T-helper 22 cell (primary cell): ENCODE measurements around the gene E2F7.

Source experiments
- DNase-seq: peaks from one replicate; pipeline ENCODE4 v3.0.0-alpha.2; 2020; ENCODE audit warnings: low read depth

The E2F7 gene

DNA sequence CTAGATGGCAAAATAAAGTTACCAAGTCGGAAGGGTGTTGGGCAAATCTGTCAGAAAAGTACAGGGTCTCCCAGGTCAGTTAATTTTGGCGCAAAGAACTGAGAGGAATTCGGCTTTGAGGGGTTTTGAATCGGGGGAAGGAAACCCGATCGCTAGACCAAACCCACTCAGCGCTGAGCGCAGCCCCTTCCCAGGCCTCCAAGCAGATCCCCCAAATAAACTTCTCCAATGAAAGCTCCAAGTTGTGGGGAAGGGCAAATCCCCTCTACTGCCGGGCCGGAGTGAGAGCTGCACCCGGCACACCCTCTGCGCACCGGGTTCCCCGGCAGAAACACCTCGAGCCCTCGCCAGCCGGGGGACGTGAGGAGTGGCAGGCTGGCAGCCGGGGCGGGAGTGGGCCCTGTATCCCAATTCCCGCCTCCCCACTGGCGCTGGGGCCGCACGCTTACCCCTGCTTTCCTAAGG is 441 bp downstream of the E2F7 start:
- no peak for DNase-seq

DNA sequence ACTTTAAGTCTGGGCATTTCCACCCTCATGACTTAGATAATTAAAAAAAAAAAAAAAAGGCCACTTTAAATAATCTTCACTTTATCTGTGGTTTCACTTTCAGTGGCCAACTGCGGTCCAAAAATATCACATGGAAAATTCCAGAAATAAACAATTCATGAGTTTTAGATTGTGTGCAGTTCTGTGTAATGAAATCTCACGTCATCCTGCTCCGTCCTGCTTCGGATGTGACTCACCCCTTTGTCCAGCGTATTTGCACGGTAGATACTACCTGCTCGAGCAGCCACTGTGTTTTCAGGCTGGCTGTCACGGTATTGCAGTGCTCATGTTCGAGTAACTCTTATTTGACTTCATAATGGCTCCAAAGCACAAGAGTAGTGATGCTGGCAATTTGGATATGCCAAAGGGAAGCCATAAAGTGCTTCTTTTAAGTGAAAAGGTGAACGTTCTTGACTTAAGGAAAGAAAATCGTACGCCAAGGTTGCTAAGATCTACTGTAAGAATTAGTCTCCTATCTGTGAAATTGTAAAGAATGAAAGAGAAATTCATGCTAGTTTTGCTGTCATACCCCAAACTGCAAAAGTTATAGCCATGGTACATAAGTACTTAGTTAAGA is 2.4 kb downstream of the E2F7 start:
- DNase-seq: no peak

DNA sequence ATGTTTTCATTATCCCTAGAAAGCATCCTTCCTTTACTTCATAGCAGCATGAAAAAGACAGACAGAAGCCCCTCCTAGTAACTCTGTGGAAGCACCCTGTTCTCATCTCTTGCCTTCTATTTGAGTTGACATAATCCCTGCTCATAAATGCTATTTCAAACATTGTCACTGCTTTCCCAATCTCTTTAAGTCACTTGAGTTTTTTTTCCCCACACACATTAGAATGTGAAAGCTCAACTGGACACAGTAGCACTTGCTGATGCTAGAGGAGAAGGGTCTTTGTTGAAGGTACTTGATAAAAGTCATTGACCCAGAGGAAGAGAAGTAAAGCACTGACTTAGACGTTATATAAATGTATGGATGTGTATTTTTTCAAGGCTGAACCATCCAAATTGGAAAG is 3.0 kb downstream of the E2F7 start:
- no peak for DNase-seq

DNA sequence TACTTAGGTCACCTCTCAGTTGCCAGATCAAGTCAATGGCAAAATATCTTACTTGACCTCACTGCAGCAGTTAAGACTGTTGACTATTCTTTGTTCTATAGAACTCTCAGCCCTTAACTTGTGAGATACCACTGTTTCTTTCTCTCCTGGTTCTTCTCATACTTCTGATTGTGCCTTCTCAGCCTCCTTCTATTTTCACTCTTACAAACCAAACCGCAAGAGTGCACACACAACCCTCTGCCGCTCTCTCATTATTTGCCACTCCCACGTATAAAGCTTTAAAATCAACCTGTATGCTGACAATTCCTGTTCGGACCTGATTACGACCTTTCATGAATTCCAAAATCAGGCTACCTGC is 4.5 kb downstream of the E2F7 start:
- DNase-seq: no peak

DNA sequence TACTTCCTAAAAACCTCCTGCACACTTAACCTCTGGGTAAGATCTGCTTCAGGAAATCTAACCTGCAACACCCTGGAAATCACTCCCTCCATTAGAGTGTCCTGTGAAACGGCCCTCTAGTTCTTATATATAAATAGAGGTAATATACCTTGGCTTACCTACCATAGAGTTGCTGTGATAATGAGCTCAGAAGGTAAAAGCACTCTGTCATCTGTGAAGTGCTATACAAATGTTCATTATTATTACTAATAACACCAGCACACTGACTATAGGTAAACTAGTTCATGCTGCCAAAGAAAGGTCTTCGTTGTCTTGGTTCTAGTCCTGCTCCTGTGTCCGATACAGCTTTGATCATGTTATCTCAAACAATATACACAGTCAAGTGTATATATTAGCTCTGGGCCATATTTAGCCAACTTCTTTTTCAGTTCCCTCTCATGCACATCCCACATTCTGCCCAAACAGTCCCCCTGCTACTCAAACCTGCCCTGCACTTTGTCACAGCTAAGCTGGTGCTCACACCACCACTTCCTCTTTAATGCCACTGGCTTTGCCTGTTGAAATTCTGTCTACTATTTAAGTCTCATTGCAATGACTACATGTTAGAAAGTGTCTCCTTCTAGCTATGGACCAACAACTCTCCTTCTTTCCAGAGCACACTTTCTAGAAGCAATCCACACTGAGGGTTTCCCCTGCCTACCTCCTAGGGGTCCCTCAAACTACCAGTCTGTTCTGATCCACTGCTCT is 5.1 kb downstream of the E2F7 start:
- no peak for DNase-seq

DNA sequence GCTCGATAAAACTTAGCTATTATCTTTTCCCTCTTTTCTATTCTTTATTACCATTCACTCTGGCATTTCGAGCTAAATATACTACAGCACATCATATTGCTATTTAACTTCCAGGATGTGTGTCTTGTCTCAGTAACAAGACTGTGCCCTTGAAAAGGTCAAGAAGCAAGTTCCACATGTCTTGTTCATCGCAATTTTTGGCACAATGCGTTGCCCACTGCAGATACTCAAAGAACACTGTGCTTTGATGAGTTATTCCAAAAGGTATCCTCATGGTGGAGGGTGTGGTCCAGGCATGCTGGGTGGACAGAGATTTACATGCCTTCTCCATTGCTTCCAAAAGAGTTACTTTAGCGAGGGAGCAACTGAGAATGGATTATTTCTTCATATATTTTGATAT is 6.6 kb downstream of the E2F7 start:
- DNase-seq: no peak

DNA sequence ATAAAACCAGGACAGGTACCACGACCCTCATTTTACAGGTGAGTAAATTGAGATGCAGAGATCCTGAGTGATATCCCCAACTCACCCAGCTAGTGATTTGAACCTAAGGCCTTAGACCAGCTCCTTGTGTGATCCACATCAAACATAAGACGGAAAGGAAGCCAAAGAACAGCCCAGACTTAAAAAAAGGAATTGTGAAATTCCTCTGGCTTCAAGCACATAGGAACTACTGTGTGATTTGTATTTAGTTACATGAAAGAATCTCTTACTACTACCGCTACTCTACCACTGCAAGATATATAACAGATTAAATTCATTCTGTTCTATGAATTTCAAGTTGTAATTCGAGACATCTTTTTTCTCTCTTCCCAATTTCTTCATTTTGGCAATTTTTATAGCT is 10.5 kb downstream of the E2F7 start:
- DNase-seq: no peak

DNA sequence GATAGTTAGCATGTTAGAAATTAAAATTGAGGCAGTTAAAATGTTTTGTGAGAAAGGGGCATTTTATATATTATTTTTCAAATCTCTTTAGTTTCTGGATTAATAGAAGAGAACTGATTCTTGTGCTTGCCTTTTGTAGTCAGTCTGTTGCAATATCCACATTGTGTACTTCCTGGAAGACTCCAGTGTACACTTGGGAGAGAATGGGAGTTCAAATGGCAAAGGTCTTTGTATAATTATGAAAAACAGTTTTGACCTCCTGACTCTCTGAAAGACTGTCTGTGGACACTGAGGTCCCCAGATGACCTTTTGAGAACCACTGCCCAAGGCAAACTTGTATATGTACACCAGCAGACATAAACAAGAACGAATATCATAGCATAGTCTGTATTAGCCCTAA is 12.1 kb downstream of the E2F7 start:
- no peak for DNase-seq

DNA sequence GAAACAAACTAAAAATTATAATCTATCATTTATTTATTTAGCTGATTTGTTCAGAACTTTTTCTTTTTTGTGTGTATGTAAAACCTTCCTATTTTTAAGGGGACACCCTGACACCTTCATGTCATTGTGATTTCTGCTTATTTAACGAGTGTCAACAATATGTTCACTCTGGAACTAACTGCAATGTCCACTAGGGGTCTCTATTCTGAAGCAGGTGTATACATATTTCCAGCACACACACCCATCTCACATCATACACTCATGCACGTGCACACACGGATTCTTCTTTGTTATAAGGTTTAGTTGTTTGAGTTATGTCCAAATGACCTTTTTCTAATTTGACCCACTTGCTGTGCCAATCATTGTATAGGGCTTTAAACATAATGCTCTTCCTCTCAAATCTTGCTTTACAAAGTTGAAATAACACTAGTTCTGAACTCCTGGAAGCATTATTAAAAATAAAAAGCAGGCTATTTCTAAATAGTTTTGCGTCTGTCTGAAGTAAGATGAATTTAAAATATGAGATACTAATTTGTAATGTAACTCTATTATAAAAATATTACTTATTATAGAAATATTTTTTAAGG is 15.5 kb downstream of the E2F7 start:
- no peak for DNase-seq

DNA sequence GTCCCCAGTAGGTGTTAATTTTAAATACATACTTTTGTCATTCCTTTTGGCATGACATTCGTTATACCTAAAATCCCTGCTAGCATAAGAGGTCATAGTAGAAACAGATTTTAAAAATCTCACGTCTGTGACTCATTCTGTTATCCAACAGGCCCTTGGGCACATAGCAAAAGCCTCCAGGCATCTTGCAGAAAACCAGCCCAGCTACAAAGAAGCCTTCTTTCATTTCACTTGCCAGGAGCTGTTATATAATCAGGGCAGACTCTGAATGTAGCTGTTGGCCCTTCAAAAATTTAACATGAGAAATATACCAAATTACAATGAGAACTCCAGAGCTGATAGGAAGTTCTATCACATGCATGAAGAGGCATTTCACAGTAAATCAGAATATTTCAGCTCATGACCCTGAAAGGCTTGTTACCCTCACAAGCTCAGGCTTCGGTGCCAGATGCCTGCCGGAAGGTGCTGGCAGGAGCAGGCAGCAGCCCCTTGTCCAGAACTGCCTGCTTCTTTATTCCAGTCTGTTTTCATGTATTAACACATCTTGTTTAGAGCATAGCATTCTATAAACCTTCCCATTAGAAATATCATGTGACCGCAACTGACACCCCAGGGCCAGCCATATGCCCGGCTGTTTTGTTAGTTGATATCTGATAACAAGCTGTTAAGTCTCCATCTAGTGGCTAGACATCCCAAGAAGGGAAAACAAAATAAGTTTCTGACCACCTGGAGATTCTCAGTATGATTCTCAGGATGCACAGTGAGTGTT is 17.8 kb downstream of the E2F7 start:
- no peak for DNase-seq

DNA sequence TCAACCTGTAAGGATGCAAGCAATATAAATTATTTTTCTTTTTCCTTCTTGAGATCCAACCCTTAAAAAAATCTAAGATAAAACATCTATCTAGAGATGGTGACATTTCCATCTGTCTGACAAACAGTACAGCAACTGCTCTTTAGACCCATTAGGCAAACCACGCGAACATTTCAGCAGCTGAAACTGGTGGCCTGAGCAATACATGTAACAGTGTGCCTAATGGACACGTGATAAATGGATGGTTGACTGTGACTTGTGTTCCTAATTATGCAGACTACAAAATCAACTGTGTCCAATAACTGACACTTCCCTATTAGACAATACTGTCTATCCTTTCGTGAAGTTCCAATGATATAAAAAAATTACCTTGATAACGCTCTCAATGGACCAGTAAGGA is 18.9 kb downstream of the E2F7 start:
- no peak for DNase-seq

DNA sequence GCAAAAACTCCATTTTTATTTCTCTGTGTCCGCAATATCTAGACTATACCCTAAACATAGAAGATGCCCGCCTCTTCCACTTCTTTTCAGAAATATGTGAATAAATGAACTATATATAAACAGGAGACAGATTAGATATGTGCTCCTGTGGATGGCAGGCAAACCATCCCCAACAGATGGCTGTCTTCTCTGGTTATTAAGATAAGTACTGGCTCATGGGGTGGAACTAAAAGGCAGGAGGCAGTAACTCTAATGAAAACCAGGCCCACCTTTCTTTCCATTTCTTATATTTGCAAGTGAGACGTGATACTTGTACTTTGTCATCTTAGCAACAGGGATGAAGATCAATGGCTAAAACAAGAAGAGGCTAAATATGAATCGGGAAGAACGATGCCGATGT is 20.2 kb downstream of the E2F7 start:
- no peak for DNase-seq

DNA sequence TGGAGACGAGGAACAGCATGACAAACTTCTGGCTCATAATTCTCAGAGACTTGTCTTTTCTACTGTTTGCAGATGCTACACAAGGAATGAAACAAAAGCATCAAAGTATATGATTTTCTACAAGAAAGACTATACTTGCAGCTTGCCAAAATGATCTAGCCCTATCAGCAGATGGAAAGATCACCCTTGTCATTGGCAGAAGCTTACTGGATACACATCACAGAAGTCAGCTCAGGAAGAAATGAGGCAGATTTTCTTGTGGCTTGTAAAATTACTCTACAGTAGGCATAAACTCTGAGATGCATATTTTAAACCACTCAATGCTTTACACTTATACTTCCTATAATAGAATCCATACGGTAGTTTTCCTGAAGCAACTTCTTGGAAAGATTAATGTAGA is 20.6 kb downstream of the E2F7 start:
- no peak for DNase-seq

DNA sequence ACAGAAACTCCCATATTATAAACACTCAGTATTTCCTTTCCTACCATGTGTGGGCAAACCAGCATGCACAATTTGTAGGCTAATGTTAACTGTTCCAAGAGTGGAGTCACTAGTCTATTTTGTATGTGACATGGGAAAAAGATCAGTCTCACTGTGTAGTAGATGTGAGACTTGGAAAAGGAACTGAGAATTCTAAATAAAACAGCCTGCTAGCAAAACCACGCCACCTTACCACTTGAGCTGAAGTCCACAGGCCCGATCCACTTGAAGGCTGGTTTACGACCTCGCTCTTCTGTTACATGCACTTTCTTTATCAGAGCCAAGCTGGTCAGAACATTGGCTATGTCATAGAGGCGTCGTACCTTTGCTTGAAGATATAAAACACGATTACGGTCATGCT is 22.5 kb downstream of the E2F7 start:
- no peak for DNase-seq

DNA sequence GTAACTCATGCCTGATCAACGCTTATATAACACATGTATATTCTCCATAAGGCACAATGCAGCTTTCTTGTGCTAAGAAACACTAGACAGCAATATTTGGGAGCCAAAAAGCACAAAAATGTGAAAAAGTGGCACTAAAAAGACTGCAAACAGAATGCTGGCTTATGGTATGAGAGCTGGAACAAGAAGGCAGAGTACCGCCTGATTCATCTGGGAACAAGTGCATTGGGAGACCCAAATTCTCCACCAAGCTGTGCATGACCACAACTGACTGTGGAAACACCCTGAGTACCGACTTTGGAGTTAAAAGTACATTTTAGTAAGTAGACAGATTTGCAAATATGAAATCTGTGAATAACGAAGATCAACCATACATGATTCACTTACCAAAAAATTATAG is 25.1 kb downstream of the E2F7 start:
- no peak for DNase-seq

DNA sequence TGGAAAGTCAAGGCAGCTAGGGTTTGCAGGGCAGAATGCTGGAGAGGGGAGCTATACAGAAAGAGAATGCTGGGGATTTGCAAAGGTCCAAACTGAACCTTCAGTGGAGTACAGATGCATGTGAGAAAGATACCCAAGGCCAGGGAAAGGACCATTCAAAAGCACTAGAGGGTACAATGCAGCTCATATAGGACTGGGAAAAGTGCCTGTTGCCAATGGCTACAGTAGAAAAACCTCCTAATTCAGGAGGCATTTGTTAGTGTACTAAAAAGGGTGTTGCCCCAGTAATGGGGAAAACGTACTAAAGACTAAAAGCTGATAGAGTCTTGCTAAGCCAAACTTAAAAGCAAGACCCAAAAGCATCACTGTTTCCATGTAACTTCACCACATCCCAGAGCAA is 30.1 kb downstream of the E2F7 start:
- no peak for DNase-seq

DNA sequence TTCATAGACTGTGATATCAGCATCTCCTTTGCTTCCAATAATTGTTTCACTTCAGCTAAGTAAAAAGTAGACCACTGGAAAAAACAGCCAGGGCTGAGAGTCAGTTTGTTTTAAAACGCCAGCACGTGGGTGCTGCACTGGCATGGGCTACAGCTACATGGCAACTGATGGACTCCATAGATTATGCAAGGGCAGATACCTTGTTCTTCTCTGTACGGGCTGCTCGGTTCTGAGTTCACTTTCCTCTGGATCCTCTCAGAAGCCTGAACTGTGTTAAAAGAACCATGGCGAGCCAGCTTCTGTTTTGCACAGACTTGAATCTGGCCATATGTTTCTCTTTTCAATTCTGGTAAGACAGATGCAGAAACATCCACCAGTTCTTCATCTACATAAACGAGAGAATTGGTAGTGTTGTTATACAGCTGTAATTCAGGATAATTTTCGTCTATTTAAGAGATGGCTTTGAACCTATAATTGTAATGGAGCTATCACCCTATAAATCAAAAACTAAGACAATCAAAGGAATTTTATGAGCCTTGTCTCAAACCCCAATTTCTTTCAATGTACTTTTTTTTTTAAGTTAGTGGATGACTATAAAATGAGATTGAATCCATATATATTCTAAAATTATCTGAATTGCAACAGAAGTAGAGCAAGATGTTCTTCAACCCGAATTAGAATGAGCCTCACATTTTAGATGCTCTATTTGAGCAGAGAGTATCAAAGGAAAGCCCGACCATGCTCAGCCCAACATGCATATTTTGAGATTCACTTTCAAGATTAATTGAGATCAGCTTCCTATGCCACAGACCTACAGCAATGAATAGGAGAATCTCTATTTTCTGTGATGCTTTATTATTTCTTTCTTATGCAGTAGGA is 31.5 kb downstream of the E2F7 start:
- DNase-seq: no peak

DNA sequence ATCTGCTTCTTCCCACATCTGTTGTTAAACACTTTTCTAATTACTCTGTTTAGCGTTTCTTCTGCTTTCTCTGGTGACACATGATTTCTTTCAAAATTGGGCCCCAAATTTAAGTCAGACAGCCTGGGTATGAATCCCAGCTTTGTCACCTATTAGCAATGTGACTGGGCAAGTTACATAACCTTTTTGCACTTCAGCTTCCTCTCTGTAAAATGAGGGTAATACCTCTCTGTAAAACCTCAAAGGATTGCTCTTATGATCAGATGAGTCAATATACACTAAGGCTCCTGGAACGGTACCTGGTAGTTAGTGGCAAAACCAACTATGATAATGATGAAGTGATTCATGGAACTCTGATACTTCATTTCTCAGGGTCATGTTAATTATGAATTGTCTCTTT is 33.0 kb downstream of the E2F7 start:
- DNase-seq: no peak

DNA sequence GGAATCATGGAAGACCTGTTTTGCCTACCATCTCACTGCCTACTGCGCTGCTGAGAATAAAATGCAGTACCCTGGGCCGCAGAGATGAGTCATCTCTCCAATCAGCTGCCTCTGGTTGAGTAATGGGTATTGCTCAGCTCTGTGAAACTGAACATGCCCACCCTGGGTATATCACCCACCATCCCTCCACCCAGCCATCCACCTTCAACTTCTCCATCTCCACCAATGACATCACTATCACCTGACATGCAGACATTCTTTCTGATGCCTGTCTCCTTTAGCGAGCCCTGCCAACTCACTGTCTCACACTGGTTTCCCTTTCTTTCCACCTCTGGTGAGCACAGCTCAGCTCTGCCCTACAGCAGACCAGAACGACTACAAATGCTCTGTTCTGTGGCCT is 33.6 kb downstream of the E2F7 start:
- DNase-seq: no peak

DNA sequence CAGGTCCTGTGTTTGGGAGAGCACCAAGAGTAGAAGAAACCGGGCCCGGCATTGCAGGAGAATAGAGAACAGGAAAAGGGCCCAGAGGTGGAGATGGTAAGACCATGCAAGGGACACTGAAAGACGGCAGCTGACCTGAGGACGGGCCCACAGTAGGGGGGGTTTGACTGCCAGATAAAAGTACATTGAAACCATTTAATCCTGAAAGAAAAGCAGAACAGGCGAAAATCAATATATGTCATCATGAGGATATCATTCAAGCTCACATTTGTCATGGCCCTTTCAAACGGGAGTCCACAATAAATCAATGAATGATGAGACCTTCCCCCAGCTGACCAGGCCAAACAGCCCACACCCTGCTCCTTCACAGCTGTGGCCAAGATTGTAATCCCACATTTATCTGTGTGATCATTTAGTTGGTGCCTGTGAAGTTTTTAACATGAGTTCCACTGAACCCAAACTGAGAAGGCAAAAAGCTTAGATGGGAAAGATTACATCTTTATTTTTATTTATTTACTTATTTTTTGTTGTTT is 39.5 kb downstream of the E2F7 start:
- no peak for DNase-seq

DNA sequence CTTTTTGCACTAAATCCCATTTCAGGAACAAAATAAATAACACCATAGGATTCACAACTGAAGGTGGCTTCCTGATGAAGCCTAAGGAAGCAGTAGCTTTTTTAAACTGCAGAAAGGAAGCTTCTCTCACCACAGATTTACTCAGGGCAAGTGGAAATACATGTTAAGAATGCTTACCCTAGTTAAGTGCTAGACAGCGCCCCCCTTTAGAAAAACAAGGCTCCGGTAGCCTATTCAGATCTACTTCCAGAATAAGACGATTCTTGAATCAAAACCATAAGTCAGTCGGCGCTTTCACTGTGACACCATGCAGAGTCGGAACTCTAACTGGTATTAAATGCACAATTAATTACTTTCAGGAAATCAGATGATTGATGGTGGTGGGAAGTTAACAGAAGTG is 41.9 kb downstream of the E2F7 start:
- no peak for DNase-seq

DNA sequence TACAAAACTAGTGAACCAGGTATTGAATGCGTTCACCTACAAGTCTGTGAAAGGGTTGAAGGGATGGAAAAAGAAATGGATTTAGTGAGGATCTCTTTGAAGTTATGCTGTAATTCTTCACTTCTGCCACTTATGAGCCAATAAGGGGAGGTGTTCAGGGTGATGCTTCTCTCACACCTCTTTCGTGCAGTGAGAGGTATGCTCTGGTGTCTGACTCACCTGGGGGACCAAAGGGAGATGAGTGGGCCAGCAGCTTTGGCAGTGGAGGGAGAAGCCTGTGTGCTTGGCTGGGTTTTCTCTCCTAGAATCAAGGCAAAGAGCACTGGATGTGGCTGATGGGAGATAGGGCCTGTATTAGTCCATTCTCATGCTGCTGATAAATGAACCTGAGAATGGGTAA is 45.4 kb downstream of the E2F7 start:
- DNase-seq: no peak
